Effector memory CD4-positive, alpha-beta T cell (primary cell): ENCODE measurements around the gene TMTC4.

Experiments
- DNase-seq, 3 donors: peaks; one replicate each; pipeline ENCODE4 v3.0.0-alpha.2; 2020
- H3K27ac ChIP-seq: 2 replicates; pipeline ENCODE4 v1.7.0; 2013; ENCODE audit warnings: mild to moderate bottlenecking, low read length, moderate library complexity; ENCODE audit not compliant: insufficient read depth, poor library complexity, severe bottlenecking
- H3K27me3 ChIP-seq: replicated peaks from 2 replicates; pipeline ENCODE4 v1.7.0; 2013; ENCODE audit warnings: mild to moderate bottlenecking, low read length; ENCODE audit not compliant: insufficient read depth, control insufficient read depth, poor library complexity, severe bottlenecking
- H3K36me3 ChIP-seq: 2 replicates; pipeline ENCODE4 v1.7.0; 2013; ENCODE audit warnings: mild to moderate bottlenecking, low read length, moderate library complexity; ENCODE audit not compliant: control insufficient read depth, insufficient read depth
- H3K4me1 ChIP-seq: 2 replicates; pipeline ENCODE4 v1.7.0; 2013; ENCODE audit warnings: low read length, mild to moderate bottlenecking; ENCODE audit not compliant: control insufficient read depth, insufficient read depth, poor library complexity, severe bottlenecking
- H3K4me3 ChIP-seq: 2 replicates; pipeline ENCODE4 v1.7.0; 2013; ENCODE audit warnings: low read length, low read depth, mild to moderate bottlenecking; ENCODE audit not compliant: insufficient read depth, poor library complexity, severe bottlenecking
- H3K9me3 ChIP-seq: 2 replicates; pipeline ENCODE4 v1.7.0; 2013; ENCODE audit warnings: mild to moderate bottlenecking, low read length, moderate library complexity; ENCODE audit not compliant: control insufficient read depth

The TMTC4 gene

GRCh38 chr13:100610391-100611347 lies 63.9 kb downstream of the TMTC4 start:
- no peaks in the 10 kb centered on the region for H3K4me1 ChIP-seq

GRCh38 chr13:100608906-100609305 lies 65.7 kb downstream of the TMTC4 start:
- peaks cover 13% of the 10 kb centered on the region for H3K36me3 ChIP-seq
- H3K27ac ChIP-seq, result no peak overlapping the region
- no peaks in the 10 kb centered on the region for H3K9me3 ChIP-seq
- H3K4me3 ChIP-seq, result no peak overlapping the region
- H3K27me3 ChIP-seq, result no peaks in the 10 kb centered on the region
- DNase-seq, result no peak
- no peaks in the 10 kb centered on the region for H3K4me1 ChIP-seq

More at GRCh38 chr13:100610391-100611347, 63.9 kb downstream of the TMTC4 start:
- Histone ChIP-seq H3K36me3 (peaks cover 13% of the 10 kb centered on the region), H3K27ac (no peak overlapping the region), H3K9me3 (no peaks in the 10 kb centered on the region), H3K27me3 (no peaks in the 10 kb centered on the region), H3K4me3 (no peak overlapping the region)
- no peak for DNase-seq

- no peaks in the 10 kb centered on the region for H3K9me3 ChIP-seq
- H3K4me3 ChIP-seq, result no peak overlapping the region
- H3K4me1 ChIP-seq, result no peaks in the 10 kb centered on the region
Measured at GRCh38 chr13:100608489-100608888, 66.1 kb downstream of the TMTC4 start.

GRCh38 chr13:100604918-100605710 lies 69.5 kb downstream of the TMTC4 start:
- Histone ChIP-seq H3K4me3 (no peak overlapping the region), H3K27me3 (no peaks in the 10 kb centered on the region), H3K36me3 (peaks cover 3% of the 10 kb centered on the region), H3K27ac (no peak overlapping the region), H3K9me3 (no peaks in the 10 kb centered on the region), H3K4me1 (no peaks in the 10 kb centered on the region)
- DNase-seq, result no peak

More at GRCh38 chr13:100608489-100608888, 66.1 kb downstream of the TMTC4 start:
- Histone ChIP-seq H3K27me3 (no peaks in the 10 kb centered on the region), H3K36me3 (peaks cover 13% of the 10 kb centered on the region), H3K27ac (no peak overlapping the region)
- DNase-seq, result no peak

GRCh38 chr13:100602493-100603111 lies 72.0 kb downstream of the TMTC4 start:
- Histone ChIP-seq H3K4me3 (no peak overlapping the region), H3K36me3 (no peaks in the 10 kb centered on the region), H3K27ac (no peak overlapping the region), H3K27me3 (no peaks in the 10 kb centered on the region), H3K4me1 (no peaks in the 10 kb centered on the region), H3K9me3 (no peaks in the 10 kb centered on the region)
- DNase-seq, result no peak

GRCh38 chr13:100601716-100602115 lies 72.9 kb downstream of the TMTC4 start:
- H3K36me3 ChIP-seq, result no peaks in the 10 kb centered on the region
- H3K27ac ChIP-seq, result no peak overlapping the region
- H3K27me3 ChIP-seq, result no peaks in the 10 kb centered on the region
- no peak for DNase-seq
- H3K4me1 ChIP-seq, result no peaks in the 10 kb centered on the region
- H3K9me3 ChIP-seq, result no peaks in the 10 kb centered on the region
- no peak overlapping the region for H3K4me3 ChIP-seq

GRCh38 chr13:100600915-100601314 lies 73.7 kb downstream of the TMTC4 start:
- no peak for DNase-seq
- no peaks in the 10 kb centered on the region for H3K36me3 ChIP-seq
- H3K4me3 ChIP-seq, result no peak overlapping the region
- H3K27ac ChIP-seq, result no peak overlapping the region
- H3K27me3 ChIP-seq, result no peaks in the 10 kb centered on the region
- no peaks in the 10 kb centered on the region for H3K4me1 ChIP-seq
- H3K9me3 ChIP-seq, result no peaks in the 10 kb centered on the region

GRCh38 chr13:100600461-100600860 lies 74.1 kb downstream of the TMTC4 start:
- DNase-seq, result no peak
- no peaks in the 10 kb centered on the region for H3K9me3 ChIP-seq
- no peaks in the 10 kb centered on the region for H3K4me1 ChIP-seq
- H3K36me3 ChIP-seq, result no peaks in the 10 kb centered on the region
- H3K4me3 ChIP-seq, result no peak overlapping the region
- H3K27ac ChIP-seq, result no peak overlapping the region
- H3K27me3 ChIP-seq, result no peaks in the 10 kb centered on the region

GRCh38 chr13:100597253-100597652 lies 77.3 kb downstream of the TMTC4 start:
- Histone ChIP-seq H3K27ac (no peak overlapping the region), H3K4me3 (no peak overlapping the region), H3K9me3 (no peaks in the 10 kb centered on the region), H3K27me3 (no peaks in the 10 kb centered on the region), H3K4me1 (no peaks in the 10 kb centered on the region), H3K36me3 (no peaks in the 10 kb centered on the region)
- no peak for DNase-seq
